Medulla oblongata (tissue), 1 donor: ENCODE measurements around the gene BAD.
A peak's percentile ranks its signal among the peaks of the same experiment; 100 is the strongest.
"Not testable (repeated sequence)": the region's sequence is repeated elsewhere in the genome, so short reads cannot be mapped to it uniquely, and the experiment has no call there.

Source experiments
- DNase-seq: peaks from one replicate; pipeline ENCODE4 v3.0.0-alpha.2; 2015; ENCODE audit errors: extremely low spot score

Gene BAD

DNA sequence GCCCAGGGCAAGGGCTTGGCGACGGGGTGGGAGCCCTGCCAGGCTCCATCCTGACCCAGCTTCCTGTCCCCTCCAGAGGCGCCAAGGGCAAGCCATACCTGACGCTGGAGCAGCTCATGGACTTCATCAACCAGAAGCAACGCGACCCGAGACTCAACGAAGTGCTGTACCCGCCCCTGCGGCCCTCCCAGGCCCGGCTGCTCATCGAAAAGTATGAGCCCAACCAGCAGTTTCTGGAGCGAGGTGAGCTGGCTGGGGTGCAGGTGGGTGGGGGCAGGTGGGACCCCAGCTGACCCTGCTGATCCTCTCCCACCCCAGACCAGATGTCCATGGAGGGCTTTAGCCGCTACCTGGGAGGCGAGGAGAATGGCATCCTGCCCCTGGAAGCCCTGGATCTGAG is 28.2 kb downstream of the BAD start:
- no peak for DNase-seq

DNA sequence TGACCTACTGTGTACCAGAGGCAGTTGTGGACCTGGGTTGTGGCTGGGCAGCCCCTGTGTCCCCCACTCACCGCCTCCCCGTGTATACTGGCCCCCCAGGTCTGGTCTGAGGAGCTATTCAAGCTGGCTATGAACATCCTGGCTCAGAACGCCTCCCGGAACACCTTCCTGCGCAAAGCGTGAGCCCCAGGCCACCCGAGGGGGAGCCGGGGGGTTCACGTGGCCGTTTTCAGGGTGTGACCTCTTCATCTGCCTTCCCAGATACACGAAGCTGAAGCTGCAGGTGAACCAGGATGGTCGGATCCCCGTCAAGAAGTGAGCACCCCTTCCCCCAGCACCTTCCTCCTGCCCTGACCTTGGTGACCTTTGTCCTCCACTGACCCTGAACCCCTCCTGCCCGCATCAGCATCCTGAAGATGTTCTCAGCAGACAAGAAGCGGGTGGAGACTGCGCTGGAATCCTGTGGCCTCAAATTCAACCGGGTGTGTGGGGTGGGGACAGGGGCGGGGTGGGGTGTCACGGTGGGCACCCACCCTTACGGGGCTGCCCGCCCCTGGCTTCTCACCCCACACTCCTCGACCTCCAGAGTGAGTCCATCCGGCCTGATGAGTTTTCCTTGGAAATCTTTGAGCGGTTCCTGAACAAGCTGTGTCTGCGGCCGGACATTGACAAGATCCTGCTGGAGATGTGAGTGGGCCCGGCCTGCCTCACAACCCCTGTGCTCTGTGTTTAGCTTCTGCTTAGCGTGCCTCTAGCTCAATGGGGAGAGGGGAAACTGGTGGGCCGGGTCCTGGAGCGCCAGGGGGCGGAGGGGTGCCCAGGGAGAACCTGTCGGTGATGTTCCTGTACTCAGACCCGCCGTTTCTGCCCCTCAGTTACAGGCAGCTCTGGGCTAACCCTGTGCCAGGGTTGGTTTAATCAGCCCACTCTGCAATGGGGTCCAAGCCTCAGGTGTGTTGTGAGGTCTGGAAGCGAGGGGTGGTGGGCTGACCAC is 29.0 kb downstream of the BAD start:
- DNase-seq: no peak

DNA sequence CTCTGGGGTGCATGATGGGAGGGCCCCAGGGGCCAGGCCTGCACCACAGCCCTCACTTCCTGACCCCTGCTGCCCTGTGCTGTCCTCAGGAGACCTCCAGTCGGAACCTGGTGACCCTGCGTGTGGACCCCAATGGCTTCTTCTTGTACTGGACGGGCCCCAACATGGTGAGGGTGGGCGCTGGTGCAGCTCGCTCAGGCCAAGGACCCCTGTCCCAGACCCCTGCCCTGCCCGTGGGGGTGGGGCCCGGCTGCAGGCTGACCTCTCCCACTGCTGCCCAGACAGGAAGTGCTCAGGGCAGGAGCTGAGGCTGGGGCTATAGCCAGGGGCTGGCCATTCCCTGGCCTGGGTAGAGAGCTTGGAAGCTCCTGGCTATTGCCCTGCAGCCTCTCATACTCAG is 30.1 kb downstream of the BAD start:
- DNase-seq: no peak

DNA sequence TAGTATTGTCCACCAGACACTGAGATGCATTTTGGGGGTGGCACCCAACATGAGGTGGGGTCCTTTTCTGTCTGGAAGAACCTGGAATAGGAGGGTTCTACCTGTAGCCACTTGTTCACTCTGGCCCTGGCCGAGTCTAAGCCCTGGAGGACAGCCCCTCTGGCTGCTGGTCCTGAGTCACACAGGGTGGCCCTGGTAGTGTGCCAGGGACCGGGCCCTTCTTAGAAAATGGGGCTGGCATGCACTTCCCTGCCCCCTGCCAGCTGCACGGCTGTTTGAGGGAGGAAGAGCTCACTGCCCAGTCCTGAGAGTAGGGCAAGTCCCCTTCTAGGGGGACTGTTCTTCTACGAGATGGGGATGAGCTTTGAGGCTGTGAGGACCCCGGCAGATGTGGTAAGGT is 31.0 kb downstream of the BAD start:
- DNase-seq: peak; percentile 71

DNA sequence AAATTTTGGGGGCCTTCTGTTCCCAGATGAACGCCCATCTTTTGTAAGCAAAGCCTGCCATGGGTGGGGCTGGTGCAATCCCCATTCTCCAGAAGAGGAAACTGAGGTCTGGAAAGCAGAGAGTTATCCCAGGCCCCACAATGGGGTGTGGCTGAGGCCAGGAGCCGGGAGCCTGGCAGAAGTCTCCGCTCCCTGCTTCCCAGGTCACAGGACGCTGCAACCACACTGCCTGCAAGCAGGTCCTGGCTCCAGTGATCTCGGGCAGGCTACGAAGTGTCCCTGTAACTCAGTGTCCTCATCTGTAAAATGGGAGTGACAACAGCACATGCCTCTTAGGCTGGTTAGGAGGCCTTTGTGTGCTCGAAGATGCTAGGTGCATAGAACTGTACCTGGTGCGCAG is 31.4 kb downstream of the BAD start:
- no peak for DNase-seq

DNA sequence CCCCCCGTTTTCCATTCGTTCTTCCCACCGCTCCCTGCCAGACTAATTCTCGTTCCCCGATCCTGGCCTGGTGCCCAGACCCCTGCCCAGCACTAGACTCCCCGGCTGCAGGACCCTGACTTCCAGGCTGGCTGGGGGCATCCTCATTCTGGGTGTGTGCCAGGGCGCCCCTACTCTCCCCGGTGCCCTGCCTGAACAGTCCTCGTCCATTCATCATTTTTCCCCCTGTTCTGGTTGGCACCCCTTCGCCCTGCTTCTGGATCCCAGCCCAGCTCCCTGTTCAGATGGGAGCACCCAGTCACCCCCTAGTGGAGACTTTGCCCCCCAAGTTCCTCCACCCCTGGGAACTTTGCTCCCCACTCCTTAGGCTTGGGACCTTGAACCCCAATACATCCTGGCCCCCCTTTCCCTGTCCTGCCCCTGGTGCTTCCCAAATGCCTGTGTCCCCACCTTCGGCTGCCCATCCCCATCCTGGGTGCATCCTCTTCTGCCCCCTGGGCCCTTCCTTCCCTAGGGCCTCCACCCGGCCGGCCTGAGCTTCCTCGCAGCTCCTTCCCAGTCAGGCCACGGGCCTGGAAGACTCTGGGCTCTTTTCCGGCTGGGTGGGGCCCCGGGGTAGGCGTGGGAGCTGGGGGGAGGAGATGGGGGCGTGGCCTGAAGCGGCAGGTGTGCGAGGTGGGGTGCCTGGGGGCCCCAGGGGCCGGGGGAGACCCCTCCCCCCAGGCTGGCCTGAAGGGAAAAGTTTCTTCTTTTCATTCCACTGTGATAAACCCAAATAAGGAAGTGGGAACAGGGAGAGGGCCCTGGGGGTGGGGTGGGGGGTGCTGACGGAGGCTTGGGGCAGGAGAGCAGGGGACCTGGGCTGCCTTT is 32.2 kb downstream of the BAD start:
- DNase-seq: no peak

DNA sequence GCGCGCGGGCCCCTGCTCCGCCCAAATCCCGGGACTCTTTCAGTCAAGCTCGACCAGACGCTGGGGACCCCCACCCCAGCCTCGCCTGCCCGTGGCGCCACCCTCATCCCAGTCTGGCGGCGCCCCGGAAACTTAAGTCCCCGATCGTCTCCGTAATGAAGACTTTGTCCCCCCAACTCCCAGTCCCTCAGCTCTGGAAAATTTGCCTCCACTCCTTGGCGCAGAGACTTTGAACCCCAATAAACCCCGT is 32.8 kb downstream of the BAD start:
- no peak for DNase-seq

- DNase-seq: peak; percentile 71
Observed at GRCh38 chr11:64251016-64251752, 33.3 kb downstream of the BAD start, which contains the start of gene PLCB3. TSS of gene PLCB3 (plus strand) at chr11:64251530. CDS start at chr11:64251650, 120 bp downstream.

DNA sequence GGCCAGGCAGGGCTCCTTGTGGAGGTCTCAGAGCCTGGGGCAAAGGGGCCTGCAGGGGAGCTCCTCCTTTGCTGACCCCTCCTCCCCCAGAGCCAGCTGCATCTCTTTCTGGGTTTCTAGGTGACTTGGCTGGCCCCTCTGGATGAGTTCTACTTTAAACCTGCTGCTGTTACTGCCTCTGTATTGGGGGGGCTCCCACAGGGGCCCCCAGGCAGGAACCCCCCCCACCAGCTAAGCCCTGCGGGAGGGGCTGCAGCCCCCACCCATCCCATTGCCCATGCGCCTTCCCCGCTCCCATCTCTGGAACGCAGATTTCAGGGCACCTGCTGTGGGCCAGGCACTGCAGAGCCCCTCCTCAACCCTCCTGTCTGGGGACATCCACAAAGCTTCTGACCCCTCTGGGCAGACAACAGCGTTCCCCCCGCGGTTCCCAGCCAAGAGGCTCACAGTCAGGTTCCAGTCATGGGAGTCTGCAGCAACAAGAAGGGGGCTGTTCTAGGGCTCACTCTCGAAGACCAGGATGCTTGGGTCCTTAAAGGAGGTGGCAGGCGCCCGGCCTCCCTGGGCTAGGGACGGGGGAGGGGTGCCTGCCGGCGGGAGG is 34.0 kb downstream of the BAD start:
- DNase-seq: no peak

DNA sequence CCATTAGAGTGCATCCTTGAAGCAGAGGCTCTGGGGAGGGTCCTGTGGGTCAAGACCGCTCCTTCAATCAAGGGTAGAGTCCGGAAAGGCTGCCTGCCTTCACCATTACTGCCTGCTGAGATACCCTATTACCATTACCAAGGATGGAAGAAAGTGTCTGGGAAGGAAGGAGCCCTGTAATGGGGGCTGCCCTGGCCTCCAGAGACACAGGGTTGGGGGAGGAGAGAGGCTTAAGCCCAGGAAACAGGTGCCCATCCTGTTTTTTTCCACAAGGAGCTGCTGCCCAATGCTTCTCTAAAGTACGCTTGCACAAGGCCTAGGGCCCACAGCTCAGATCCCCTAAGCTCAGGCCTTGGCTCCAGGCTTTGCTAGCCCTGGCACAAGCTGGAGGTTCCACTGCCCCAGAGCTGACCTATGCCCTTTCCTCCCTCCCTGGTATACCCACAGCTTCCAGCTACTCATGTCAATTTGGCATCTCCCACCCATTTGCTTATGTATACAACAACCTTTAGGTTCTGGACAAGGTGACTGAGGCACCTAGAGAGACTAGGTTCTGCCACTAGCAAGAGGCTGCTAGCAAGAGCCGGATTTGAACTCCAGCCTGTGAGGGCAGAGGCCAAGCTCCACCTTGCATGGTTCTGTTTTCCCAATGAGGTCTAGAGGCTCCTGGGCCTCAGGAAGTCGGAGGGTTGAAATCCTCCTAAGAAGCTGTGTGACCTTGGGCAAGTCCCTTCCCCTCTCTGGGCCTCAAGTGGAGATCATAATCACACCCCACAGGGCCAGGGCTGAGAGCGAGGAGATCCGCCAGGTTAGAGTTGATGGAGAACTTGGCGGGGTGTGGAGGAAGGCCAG is 34.7 kb downstream of the BAD start:
- DNase-seq: no peak

DNA sequence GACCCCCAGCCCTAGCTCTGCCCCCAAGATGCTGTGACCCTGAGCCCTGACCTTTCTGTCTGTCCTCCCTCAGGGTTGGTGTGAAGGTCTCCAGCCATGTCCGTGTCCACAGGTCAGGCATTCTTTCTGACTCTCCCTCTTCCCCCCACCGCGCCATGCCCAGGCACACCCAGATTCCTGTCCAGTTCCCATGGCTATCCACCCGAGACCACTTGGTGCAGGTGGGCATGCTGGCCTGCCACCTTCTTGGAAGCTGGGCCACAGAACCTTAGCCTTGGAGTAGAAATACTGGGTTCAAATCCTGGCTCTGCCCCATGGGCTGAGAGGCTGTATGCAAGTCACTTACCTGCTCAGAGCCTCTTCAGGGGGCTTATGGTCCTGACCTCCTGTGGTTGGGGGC is 35.4 kb downstream of the BAD start:
- no peak for DNase-seq

GRCh38 chr11:64248578-64248977 is 35.9 kb downstream of the BAD start:
- DNase-seq: no peak

GRCh38 chr11:64247729-64248531 is 36.5 kb downstream of the BAD start:
- no peak for DNase-seq

DNA sequence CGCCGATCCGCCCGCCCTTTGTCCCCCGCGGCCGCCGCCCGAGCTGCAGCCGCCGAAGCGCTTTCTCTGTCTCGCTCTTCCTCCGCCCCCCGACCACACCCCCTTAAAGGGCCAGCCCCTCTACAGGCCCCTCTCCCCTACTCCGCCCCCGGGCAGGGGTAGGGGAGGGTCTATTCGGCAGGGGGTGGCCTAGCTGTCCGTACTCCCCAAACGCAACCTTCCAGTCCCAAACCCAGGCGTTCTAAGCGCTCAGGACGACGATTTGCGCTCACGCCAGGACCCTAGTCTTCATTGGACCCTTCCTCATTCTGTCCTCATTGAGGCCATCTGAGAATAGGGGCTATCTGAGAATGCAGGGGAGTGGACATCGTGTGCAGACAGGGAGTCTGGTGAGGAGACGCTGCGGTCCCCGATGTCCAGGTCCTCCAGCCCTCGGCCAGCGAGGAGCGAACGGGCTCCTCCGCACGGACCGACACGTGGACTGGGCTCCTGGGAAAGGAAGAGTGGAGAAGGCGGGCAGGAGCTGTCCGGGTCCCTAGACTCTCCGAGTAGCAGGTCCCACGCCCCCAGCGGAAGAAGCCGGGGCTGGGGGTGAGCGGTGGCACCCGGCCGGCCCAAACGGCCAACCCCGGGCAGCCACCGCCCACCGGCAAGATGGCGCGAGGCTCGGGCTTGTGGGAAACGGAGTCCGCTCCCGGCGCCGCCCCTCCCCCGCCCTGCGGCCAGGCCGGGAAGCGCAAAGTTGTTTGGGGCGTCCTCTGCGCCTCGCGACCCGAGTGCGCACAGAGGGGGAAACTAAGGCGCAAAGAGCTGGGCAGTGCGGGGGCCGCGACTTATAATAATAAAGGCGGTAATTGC is 37.4 kb downstream of the BAD start, which contains the start of gene PPP1R14B:
PPP1R14B (minus strand) TSS at position 73 of the 858 bp plus-strand sequence. CDS start 270 bp downstream, outside the sequence.
- peak; percentile 84 for DNase-seq

DNA sequence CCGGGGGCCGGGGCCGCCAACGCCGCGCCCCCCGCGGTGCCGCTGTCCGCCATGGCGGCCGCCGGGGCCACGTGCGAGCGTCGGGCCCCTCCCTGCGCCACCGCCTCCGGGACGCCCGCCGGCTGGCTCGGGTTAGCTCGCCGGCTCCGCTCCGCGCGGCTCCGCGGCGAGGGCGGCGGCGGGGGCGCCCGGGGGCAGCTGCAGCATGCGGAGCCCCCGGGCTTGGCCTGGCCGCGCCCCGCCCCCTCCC is 37.9 kb downstream of the BAD start:
- DNase-seq: not testable (repeated sequence)

GRCh38 chr11:64245797-64246620 is 38.5 kb downstream of the BAD start:
- peak; percentile 45 for DNase-seq

GRCh38 chr11:64245401-64245796 is 39.1 kb downstream of the BAD start:
- peak; percentile 40 for DNase-seq

GRCh38 chr11:64244966-64245365 is 39.5 kb downstream of the BAD start:
- no peak for DNase-seq
